Stomach (tissue), 4 donors: ENCODE data around the gene ACTL10.

Source experiments
- EP300 ChIP-seq: sonication (generic); formaldehyde crosslinking; IDR thresholded peaks from one replicate; pipeline ENCODE4 v1.6.1; 2017; ENCODE audit warnings: antibody characterized with exemption
- POLR2A ChIP-seq, 4 donors: fragments of 450-650 bp; IDR thresholded peaks; one replicate each; pipeline ENCODE4 v1.6.1; 2016; ENCODE audit warnings: antibody characterized with exemption in 4 of 4, control low read depth in 2 of 4, mild to moderate bottlenecking in 1 of 4, moderate library complexity in 1 of 4
- TF ChIP-seq, protein P1 (sequence below), 7 experiments: fragments of 450-650 bp in 4 of 7; fragments of 200-600 bp in 3 of 7; sonication (generic) in 3 of 7; IDR thresholded peaks; one replicate each; pipeline ENCODE4 v1.5.1; 2016 to 2019; ENCODE audit warnings: antibody characterized with exemption in 7 of 7, control low read depth in 2 of 7, mild to moderate bottlenecking in 1 of 7

DNA sequence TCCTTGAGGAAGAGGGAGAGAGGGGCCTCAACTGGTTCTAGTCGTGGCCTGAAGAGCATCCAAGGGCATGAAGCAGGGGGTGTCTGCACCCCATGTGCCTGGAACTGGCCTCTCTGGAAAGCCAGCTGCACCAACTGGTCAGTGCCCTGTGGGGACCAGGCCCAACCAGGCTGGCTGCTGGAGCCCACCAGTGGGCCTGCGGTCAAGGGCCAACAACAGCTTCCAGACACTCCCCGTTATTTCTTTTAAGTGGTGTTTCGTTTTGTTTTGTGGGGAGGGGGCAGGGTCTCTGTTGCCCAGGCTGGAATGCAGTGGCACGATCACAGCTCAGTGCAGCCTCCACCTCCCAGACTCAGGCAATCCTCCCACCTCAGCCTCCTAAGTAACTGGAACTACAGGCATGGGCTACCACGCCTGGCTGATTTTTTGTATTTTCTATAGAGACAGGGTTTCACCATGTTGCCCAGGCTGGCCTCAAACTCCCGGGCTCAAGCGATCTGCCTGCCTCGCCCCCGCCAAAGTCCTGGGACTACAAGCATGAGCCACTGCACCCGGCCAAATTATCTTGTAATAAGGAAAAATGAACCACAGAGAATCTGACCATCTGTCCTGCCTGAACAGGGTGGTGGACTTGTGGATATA, 16.5 kb upstream of the ACTL10 start:
- TF ChIP-seq, protein P1, sequence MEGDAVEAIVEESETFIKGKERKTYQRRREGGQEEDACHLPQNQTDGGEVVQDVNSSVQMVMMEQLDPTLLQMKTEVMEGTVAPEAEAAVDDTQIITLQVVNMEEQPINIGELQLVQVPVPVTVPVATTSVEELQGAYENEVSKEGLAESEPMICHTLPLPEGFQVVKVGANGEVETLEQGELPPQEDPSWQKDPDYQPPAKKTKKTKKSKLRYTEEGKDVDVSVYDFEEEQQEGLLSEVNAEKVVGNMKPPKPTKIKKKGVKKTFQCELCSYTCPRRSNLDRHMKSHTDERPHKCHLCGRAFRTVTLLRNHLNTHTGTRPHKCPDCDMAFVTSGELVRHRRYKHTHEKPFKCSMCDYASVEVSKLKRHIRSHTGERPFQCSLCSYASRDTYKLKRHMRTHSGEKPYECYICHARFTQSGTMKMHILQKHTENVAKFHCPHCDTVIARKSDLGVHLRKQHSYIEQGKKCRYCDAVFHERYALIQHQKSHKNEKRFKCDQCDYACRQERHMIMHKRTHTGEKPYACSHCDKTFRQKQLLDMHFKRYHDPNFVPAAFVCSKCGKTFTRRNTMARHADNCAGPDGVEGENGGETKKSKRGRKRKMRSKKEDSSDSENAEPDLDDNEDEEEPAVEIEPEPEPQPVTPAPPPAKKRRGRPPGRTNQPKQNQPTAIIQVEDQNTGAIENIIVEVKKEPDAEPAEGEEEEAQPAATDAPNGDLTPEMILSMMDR (IDR thresholded peaks at IDR 0.05), result no peak
- no peak for TF ChIP-seq POLR2A (IDR thresholded peaks at IDR 0.05)
- no peak for TF ChIP-seq EP300
